NT2/D1 (cell line): ENCODE results near the gene DUSP16.

Experiments
- DNase-seq: peaks from one replicate; pipeline ENCODE4 v3.0.0-alpha.2; 2011; ENCODE audit warnings: low read depth, low spot score
- H3K27me3 ChIP-seq: 2 replicates; pipeline ENCODE4 v1.6.0; 2011; ENCODE audit warnings: mild to moderate bottlenecking; ENCODE audit not compliant: insufficient read length, insufficient read depth
- H3K36me3 ChIP-seq: 2 replicates; pipeline ENCODE4 v1.6.1; 2011; ENCODE audit warnings: mild to moderate bottlenecking, low read length, mixed read lengths; ENCODE audit not compliant: insufficient read depth, insufficient read length
- H3K4me1 ChIP-seq: 2 replicates; pipeline ENCODE4 v1.5.1; 2011; ENCODE audit not compliant: insufficient read depth, insufficient read length
- H3K4me3 ChIP-seq: 2 replicates; pipeline ENCODE4 v1.5.1; 2011; ENCODE audit warnings: low read depth; ENCODE audit not compliant: insufficient read length
- H3K9ac ChIP-seq: 2 replicates; pipeline ENCODE4 v1.6.0; 2011; ENCODE audit warnings: low read depth; ENCODE audit not compliant: insufficient read length
- H3K9me3 ChIP-seq: 2 replicates; pipeline ENCODE4 v1.5.1; 2011; ENCODE audit warnings: mild to moderate bottlenecking, low read length; ENCODE audit not compliant: insufficient read depth
- SUZ12 ChIP-seq: IDR thresholded peaks from 2 replicates; pipeline ENCODE4 v1.6.1; 2011; ENCODE audit not compliant: insufficient read length, insufficient read depth; ENCODE audit errors: extremely low read depth
- YY1 ChIP-seq: IDR thresholded peaks from 2 replicates; pipeline ENCODE4 v1.6.1; 2011; ENCODE audit not compliant: insufficient read length, insufficient read depth
- ZNF274 ChIP-seq: IDR thresholded peaks from 2 replicates; pipeline ENCODE4 v1.6.1; 2011; ENCODE audit warnings: mild to moderate bottlenecking, low read depth, low read length

Gene DUSP16

GRCh38 chr12:12557733-12558132 is 4.9 kb downstream of the DUSP16 start:
- TF ChIP-seq SUZ12 (no peak), YY1 (no peak), ZNF274 (no peak)
- Histone ChIP-seq H3K36me3 (peaks cover 20% of the 10 kb centered on the region), H3K9me3 (no peaks in the 10 kb centered on the region), H3K4me3 (no peak overlapping the region), H3K27me3 (no peaks in the 10 kb centered on the region), H3K4me1 (no peaks in the 10 kb centered on the region), H3K9ac (no peak overlapping the region)
- no peak for DNase-seq

DNA sequence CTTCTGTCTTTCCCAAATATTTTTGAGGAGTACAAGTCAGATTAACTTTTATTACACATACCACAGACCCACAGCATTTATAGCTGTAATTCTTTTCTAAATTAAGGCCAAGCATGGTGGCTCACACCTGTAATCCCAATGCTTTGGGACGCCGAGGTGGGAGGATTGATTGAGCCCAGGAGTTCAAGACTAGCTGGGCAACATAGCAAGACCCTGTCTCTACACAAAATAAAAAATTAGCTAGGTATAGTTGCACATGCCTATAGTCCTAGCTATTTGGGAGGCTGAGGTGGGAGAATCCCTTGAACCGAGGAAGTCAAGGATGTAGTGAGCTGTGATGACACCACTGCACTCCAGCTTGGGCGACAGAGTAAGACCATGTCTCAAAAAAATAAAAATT is 7.0 kb downstream of the DUSP16 start:
- no peak for DNase-seq
- Histone ChIP-seq H3K4me3 (no peak overlapping the region), H3K36me3 (peaks cover 27% of the 10 kb centered on the region), H3K4me1 (no peaks in the 10 kb centered on the region), H3K27me3 (no peaks in the 10 kb centered on the region), H3K9ac (no peak overlapping the region), H3K9me3 (no peaks in the 10 kb centered on the region)
- no peak for TF ChIP-seq YY1
- no peak for TF ChIP-seq ZNF274
- no peak for TF ChIP-seq SUZ12

DNA sequence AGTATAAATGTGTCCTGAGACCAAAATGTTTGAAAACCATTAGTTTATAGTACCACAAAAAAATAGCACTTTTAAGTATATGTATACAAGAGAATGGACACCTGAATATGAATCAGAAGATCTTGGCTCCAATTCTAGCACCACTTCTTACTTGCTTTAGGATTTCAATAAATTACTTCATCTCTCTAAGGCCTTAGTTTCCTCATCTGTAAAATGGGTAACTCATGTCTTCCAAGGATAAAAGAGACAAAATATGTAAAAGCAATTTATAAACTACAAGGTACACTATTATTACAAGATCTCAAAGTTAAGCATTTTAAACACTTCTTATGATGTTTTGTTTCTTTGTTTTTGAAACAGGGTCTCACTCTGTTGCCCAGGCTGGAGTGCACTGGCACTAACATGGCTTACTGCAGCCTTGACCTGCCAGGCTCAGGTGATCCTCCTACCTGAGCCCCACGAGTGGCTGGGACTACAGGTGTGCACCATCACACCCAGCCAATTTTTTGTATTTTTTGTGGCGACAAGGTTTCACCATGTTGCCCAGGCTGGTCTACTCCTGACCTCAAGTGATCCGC is 9.4 kb downstream of the DUSP16 start:
- no peak for TF ChIP-seq YY1
- no peak for TF ChIP-seq SUZ12
- no peak for TF ChIP-seq ZNF274
- Histone ChIP-seq H3K36me3 (peaks cover 33% of the 10 kb centered on the region), H3K27me3 (no peaks in the 10 kb centered on the region), H3K4me3 (no peak overlapping the region), H3K9me3 (no peaks in the 10 kb centered on the region), H3K9ac (no peak overlapping the region), H3K4me1 (no peaks in the 10 kb centered on the region)
- DNase-seq: no peak

GRCh38 chr12:12551115-12551514 is 11.5 kb downstream of the DUSP16 start:
- TF ChIP-seq YY1 (no peak), SUZ12 (no peak)
- H3K9me3 ChIP-seq: no peaks in the 10 kb centered on the region
- DNase-seq: no peak
- H3K4me3 ChIP-seq: no peak overlapping the region
- H3K4me1 ChIP-seq: no peaks in the 10 kb centered on the region
- no peaks in the 10 kb centered on the region for H3K27me3 ChIP-seq
- H3K36me3 ChIP-seq: peaks cover 33% of the 10 kb centered on the region
- no peak overlapping the region for H3K9ac ChIP-seq

GRCh38 chr12:12550277-12550676 is 12.4 kb downstream of the DUSP16 start:
- no peaks in the 10 kb centered on the region for H3K4me1 ChIP-seq
- no peaks in the 10 kb centered on the region for H3K27me3 ChIP-seq
- TF ChIP-seq YY1 (no peak), SUZ12 (no peak), ZNF274 (no peak)
- H3K36me3 ChIP-seq: peaks cover 25% of the 10 kb centered on the region
- no peak overlapping the region for H3K4me3 ChIP-seq
- no peak for DNase-seq
- no peak overlapping the region for H3K9ac ChIP-seq
- H3K9me3 ChIP-seq: no peaks in the 10 kb centered on the region

DNA sequence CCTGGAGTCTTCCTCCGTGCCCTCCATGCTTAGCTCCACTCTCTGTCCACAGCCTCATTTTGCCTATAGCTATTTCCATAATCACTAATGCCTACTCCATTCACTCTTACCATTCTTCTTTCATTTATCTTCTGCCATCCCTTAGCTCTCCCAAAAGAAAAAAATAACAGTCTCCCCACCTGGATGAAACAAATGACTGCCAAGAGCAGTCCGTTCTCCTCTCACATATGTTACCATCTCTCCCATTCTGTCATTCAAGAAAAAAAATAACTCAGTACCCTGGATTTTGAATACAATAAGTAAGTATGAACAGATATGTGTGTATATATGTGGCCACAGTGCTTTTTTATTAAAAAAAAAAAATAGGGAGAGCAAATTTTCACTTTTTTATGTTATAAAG is 13.2 kb downstream of the DUSP16 start:
- H3K4me1 ChIP-seq: no peaks in the 10 kb centered on the region
- TF ChIP-seq SUZ12 (no peak), ZNF274 (no peak), YY1 (no peak)
- H3K9me3 ChIP-seq: no peaks in the 10 kb centered on the region

DNA sequence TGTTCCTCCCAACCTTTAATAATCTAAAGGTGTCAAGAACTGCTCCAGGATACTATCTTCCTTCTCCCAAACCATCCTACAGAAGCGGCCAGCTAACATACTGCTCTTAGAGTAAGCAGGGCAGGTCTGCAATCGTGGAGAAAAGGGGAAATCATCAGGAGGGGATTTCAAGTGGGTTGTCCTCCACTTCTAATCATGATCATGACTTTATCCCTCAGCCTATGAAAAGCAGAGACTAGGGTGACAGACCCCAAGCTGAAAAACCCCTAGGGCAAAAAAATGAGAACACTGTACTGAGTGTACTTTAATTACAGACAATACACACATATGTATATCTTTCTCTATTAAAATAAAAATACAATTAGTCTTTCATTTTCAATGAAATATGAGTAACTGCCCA is 13.9 kb downstream of the DUSP16 start:
- TF ChIP-seq YY1 (no peak), SUZ12 (no peak), ZNF274 (no peak)
- no peaks in the 10 kb centered on the region for H3K9me3 ChIP-seq
- no peaks in the 10 kb centered on the region for H3K4me1 ChIP-seq
- DNase-seq: no peak
- no peak overlapping the region for H3K4me3 ChIP-seq
- H3K27me3 ChIP-seq: no peaks in the 10 kb centered on the region
- peaks cover 20% of the 10 kb centered on the region for H3K36me3 ChIP-seq
- no peak overlapping the region for H3K9ac ChIP-seq

More for the DNA sequence above, 13.2 kb downstream of the DUSP16 start:
- H3K4me3 ChIP-seq: no peak overlapping the region
- no peak for DNase-seq
- no peak overlapping the region for H3K9ac ChIP-seq
- no peaks in the 10 kb centered on the region for H3K27me3 ChIP-seq
- peaks cover 20% of the 10 kb centered on the region for H3K36me3 ChIP-seq

- Histone ChIP-seq H3K9ac (no peak overlapping the region), H3K36me3 (peaks cover 14% of the 10 kb centered on the region), H3K4me3 (no peak overlapping the region), H3K27me3 (no peaks in the 10 kb centered on the region), H3K4me1 (no peaks in the 10 kb centered on the region), H3K9me3 (no peaks in the 10 kb centered on the region)
- TF ChIP-seq YY1: no peak
- no peak for TF ChIP-seq ZNF274
- TF ChIP-seq SUZ12: no peak
- no peak for DNase-seq
These were observed 16.3 kb downstream of the DUSP16 start for GRCh38 chr12:12546314-12546772.
